KOPT-K1 (cell line): ENCODE results near the gene EZH2.

Experiments used
- H3K27ac ChIP-seq: fragments of 200-600 bp; sonication (generic); 2 replicates; pipeline ENCODE4 v1.5.1; 2016; ENCODE audit warnings: antibody characterized with exemption, mild to moderate bottlenecking, low read depth, low read length; ENCODE audit not compliant: poor library complexity, severe bottlenecking
- H3K36me3 ChIP-seq: fragments of 200-600 bp; sonication (generic); 2 replicates; pipeline ENCODE4 v1.5.1; 2017; ENCODE audit warnings: antibody characterized with exemption, mild to moderate bottlenecking, low read length, moderate library complexity; ENCODE audit not compliant: insufficient read depth
- H3K9me3 ChIP-seq: fragments of 200-600 bp; sonication (generic); 2 replicates; pipeline ENCODE4 v1.5.1; 2017; ENCODE audit warnings: antibody characterized with exemption, low read length, mild to moderate bottlenecking; ENCODE audit not compliant: insufficient read depth, poor library complexity, severe bottlenecking

EZH2 gene

DNA sequence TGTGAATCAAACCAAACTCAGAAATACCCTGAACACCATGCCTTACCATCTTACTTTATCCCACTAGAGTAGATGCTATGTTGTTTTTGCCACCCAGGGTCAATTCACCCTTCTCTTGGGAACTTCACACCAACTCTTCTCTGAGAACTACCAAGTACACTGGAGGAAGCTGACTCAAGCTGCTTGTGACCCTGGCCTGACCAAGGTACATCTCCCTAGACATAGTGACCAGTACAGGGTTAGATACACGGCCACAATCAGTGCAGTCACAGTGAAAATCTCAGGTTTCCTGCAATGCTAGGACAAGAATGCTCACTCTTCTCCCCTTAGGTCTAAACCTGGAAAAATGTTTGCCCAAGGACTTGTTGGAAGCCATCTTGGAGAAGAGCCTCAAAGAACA is 31.8 kb downstream of the EZH2 start:
- Histone ChIP-seq H3K9me3 (no peaks in the 10 kb centered on the region), H3K36me3 (peaks cover 4% of the 10 kb centered on the region), H3K27ac (no peak overlapping the region)

DNA sequence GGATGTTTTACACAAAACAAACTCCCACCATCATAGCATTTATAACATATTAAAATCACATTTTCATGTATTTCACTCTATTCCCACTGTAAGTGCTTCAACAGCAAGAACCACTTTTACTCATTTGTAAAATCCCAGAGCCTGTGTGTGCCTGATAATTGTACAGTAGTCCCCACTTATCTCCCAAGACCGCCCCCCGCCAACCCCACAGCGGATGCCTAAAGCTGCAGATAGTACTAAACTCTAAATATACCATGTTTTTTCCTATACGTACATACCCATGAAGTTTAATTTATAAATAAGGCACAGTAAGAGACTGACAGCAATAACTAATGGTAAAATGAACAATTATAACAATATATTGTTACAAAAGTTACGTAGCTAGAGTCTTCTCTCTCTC is 33.5 kb downstream of the EZH2 start:
- no peaks in the 10 kb centered on the region for H3K9me3 ChIP-seq
- H3K27ac ChIP-seq = no peak overlapping the region
- peaks cover 9% of the 10 kb centered on the region for H3K36me3 ChIP-seq

GRCh38 chr7:148849393-148850098 is 34.5 kb downstream of the EZH2 start:
- H3K36me3 ChIP-seq = peaks cover 19% of the 10 kb centered on the region
- no peak overlapping the region for H3K27ac ChIP-seq
- no peaks in the 10 kb centered on the region for H3K9me3 ChIP-seq

DNA sequence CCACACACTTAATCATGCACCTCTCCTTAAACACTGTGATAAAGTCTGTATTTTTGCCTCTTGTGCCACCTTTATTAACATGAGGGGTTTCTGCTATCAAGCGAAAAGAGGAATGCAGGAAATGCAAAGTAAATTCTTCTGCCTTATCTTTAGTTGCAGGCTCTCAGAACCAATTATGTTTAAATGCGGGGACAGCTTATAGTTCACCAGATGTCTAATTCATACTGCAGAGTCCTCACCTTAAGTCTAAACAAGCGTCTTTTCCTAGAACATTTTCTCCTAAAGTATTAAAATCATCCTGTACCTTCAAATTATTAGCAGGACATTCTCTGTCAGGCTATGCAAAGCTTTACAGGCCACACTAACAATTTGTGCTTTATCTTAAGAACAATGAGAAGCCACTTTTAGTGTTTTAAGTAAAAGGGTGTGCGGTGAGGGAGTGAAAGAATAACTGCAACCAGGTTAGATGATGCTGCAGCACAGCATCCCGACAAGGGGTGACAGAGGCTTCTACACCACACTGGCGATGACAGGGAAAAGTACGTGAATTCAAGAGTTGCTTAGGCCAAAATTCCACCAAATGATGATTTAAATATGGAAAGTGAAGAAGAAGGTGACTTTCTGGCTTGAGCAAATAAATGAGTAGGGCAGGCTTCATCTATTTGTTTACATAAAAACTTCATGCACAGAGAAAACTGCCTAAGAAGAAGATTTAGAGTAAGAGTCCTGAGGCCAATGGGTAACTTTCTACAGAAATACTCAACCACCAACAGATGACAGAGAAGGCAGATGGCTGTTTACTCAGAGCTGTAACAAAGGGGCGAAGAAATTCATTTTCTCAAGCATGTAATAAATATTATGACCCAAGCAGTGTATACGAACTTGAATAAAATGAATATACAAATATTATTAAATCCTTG is 36.0 kb downstream of the EZH2 start:
- Histone ChIP-seq H3K27ac (no peak overlapping the region), H3K9me3 (no peaks in the 10 kb centered on the region), H3K36me3 (peaks cover 33% of the 10 kb centered on the region)

DNA sequence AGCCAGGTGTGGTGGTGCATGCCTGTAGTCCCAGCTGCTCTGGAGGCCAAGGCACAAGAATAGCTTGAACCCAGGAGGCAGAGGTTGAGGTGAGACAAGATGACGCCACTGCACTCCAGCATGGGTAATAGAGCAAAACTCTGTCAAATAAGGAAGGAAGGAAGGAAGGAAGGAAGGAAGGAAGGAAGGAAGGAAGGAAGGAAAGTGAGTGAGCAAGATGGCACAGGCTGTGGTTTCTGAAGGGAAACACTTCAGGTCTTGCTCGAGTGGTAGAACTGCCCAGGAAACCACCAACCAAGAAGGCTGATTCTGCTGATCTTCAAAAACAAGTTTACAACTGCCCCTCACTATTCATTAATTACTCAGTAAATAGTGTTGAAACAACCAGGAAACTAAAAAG is 45.2 kb downstream of the EZH2 start:
- no peak overlapping the region for H3K27ac ChIP-seq
- peaks cover 77% of the 10 kb centered on the region for H3K36me3 ChIP-seq
- no peaks in the 10 kb centered on the region for H3K9me3 ChIP-seq

GRCh38 chr7:148835854-148836253 is 48.2 kb downstream of the EZH2 start:
- peaks cover 84% of the 10 kb centered on the region for H3K36me3 ChIP-seq
- no peak overlapping the region for H3K27ac ChIP-seq
- H3K9me3 ChIP-seq = no peaks in the 10 kb centered on the region

DNA sequence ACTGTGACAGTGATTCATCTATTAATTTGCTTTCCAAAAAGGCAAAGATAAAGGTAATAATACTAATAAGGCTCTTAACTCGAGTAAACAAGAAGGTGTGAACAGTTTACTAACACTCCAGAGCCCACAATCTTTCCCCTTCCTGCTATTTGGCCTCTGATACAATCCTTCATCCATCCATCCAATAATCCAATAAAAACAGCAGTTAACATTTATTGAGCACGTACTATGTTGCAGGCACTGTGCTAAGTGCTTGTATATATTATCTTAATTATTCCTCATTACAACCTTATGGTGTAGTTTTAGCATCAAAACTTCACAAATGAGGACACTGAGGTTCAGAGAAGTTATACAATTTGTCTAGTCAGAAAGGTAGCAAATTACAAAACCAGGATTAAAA is 49.5 kb downstream of the EZH2 start:
- Histone ChIP-seq H3K9me3 (no peaks in the 10 kb centered on the region), H3K36me3 (peaks cover 92% of the 10 kb centered on the region), H3K27ac (no peak overlapping the region)

DNA sequence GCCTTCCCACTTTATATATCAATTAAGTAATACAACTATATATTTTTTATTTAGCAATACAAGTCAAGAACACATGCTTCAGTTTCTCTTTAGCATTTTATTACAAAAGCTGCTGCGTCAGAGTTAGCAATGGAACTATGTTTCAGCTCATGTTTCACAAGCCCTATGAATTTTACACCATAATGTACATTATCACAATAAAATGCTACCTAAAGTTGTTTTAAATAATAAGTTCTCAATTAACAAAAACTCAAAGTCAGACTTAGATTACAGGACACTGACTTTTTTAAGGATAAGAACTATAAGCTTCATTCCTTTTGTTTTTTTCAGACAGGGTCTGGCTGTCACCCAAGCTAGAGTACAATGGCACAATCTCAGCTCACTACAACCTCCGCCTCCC is 52.3 kb downstream of the EZH2 start:
- Histone ChIP-seq H3K9me3 (no peaks in the 10 kb centered on the region), H3K36me3 (peaks cover 97% of the 10 kb centered on the region), H3K27ac (no peak overlapping the region)

DNA sequence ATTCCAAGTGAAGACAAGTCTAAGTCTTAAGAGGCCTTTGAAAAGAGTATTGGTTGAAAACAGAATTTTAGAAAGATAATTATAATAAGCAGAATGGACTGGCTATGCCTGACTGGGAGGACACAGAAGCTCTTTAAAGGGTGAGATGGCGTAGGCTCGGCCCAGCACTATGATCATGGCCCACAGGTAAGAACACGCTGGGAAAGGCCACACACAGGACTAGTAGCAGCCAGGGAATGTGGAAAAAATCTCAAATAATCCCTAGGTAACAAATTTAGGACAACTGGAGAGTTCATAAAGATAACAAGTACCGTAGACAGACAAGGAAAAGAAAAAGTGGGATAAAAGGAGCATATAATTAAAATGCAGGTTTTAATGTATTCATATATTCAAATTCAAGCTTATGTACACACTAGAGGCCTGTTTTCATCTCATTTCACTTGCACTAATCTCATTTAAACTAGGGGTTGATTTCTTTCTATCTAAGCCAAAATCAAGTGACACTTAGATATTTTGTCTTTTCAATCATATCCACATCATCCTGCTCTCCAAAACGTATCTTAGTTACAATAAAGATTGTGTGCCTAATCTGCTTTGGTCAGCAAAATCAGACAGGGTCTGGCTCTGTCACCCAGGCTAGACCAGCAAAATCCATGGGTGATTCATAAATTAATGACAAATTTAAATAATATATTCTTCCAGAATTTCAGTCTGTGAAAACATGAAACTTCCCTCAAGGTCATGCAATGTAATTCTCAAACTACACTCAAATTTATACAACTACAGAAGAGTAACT is 53.0 kb downstream of the EZH2 start:
- H3K27ac ChIP-seq = no peak overlapping the region
- H3K36me3 ChIP-seq = peaks cover 97% of the 10 kb centered on the region
- no peaks in the 10 kb centered on the region for H3K9me3 ChIP-seq

GRCh38 chr7:148828965-148829364 is 55.1 kb downstream of the EZH2 start:
- Histone ChIP-seq H3K9me3 (no peaks in the 10 kb centered on the region), H3K36me3 (peaks cover 98% of the 10 kb centered on the region), H3K27ac (no peak overlapping the region)

DNA sequence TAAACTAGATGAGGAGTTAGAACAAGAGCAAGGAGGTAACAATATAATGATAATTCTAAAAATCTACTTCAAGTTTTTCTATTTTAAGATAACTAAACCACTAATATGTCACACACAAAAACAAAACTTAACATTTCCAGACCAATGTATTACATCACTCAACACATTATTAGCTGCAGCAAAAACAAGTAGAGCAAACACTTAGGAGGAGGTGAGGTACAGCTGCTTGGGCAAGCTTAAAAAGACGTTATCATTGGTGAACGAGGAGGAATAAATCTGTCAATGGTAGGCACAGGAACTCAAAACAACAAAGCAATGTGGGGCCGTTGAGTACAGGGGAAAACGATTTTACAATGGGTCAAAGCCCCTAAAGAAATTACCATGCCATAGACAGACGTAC is 58.8 kb downstream of the EZH2 start:
- Histone ChIP-seq H3K9me3 (no peaks in the 10 kb centered on the region), H3K36me3 (peaks cover 100% of the 10 kb centered on the region), H3K27ac (no peak overlapping the region)

DNA sequence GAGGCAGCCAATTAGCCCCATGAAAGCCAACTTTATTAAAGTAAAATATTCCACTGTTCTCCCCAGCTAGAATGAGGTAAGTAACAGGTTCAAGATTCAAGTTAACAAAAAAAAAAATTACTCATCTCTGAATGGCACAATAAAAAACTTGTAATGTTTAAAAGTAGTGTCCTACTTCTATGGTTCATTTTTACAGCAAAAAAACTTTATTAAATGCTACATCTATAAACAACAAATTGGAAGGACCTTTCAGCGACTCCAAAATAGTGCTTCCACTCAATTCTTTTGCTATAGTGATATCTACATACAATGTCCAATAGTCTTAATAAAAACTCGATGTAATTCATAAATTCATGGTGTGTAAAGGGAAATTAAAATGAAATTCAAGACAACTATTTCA is 59.2 kb downstream of the EZH2 start:
- Histone ChIP-seq H3K27ac (no peak overlapping the region), H3K9me3 (no peaks in the 10 kb centered on the region), H3K36me3 (peaks cover 100% of the 10 kb centered on the region)

DNA sequence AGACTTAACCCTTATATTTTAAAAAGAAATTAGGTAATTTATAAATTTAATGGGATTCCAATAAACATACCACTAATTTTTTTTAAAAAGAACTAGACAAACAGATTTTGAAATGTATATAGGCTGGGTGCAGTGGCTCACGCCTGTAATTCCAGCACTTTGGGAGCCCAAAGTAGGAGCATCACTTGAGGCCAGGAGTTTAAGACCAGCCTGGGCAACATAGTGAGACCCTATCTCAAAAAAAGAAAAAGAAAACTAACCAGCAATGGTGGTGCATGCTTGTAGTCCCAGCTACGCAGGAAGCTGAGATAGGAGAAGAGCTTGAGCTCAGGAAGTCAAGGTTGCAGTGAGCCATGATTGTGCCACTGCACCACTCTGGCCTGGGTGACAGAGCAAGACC is 62.7 kb downstream of the EZH2 start:
- Histone ChIP-seq H3K27ac (no peak overlapping the region), H3K36me3 (peaks cover 100% of the 10 kb centered on the region), H3K9me3 (no peaks in the 10 kb centered on the region)

GRCh38 chr7:148819697-148820360 is 64.3 kb downstream of the EZH2 start:
- peaks cover 100% of the 10 kb centered on the region for H3K36me3 ChIP-seq
- no peaks in the 10 kb centered on the region for H3K9me3 ChIP-seq
- no peak overlapping the region for H3K27ac ChIP-seq

DNA sequence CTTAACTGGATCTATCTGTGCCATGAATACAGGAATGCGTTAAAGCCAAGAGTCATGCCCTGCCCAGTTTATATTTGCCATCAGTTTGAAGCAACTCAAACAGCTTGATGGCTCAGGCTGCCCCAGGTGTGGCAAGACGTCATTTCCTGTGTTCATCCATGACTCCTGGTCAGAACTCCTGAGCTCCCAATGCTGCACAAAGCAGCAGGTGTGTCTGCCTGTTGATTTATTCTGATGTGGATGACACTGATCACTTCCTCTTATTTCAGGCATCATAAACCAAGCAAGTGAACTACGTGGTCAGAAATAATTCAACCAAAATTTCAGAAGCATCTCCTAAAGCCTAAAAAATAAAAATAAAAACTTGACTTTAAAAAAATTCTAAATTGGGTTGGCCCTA is 68.5 kb downstream of the EZH2 start:
- no peaks in the 10 kb centered on the region for H3K9me3 ChIP-seq
- peaks cover 100% of the 10 kb centered on the region for H3K36me3 ChIP-seq
- no peak overlapping the region for H3K27ac ChIP-seq
